DOHH2 (cell line): ENCODE measurements around the gene FHOD3.

Experiments used
- H3F3A ChIP-seq: fragments of 200-600 bp; sonication (generic), shearing (Covaris generic); 2 replicates; pipeline ENCODE4 v1.6.0; 2016; ENCODE audit warnings: antibody characterized with exemption, mild to moderate bottlenecking; ENCODE audit not compliant: control insufficient read depth, insufficient read depth
- H3K27ac ChIP-seq: fragments of 200-600 bp; sonication (generic); 2 replicates; pipeline ENCODE4 v1.5.1; 2014; ENCODE audit warnings: low read depth, mild to moderate bottlenecking, low read length, moderate library complexity
- H3K27me3 ChIP-seq: fragments of 200-600 bp; sonication (generic); 2 replicates; pipeline ENCODE4 v1.6.1; 2014; ENCODE audit warnings: mild to moderate bottlenecking, low read length, mixed read lengths; ENCODE audit not compliant: control insufficient read depth
- H3K36me3 ChIP-seq: fragments of 200-600 bp; sonication (generic); 2 replicates; pipeline ENCODE4 v1.6.1; 2014; ENCODE audit warnings: mild to moderate bottlenecking, low read length, moderate library complexity, mixed read lengths; ENCODE audit not compliant: control insufficient read depth
- H3K4me1 ChIP-seq: fragments of 200-600 bp; sonication (generic); 2 replicates; pipeline ENCODE4 v1.6.1; 2014; ENCODE audit warnings: mild to moderate bottlenecking, low read length, mixed read lengths; ENCODE audit not compliant: control insufficient read depth
- H3K4me2 ChIP-seq: fragments of 200-600 bp; sonication (generic); 2 replicates; pipeline ENCODE4 v1.6.0; 2014; ENCODE audit warnings: mild to moderate bottlenecking, low read length, moderate library complexity
- H3K4me3 ChIP-seq: fragments of 200-600 bp; sonication (generic); 2 replicates; pipeline ENCODE4 v1.5.1; 2014; ENCODE audit warnings: mild to moderate bottlenecking, low read length, mixed read lengths
- H3K79me2 ChIP-seq: fragments of 200-600 bp; sonication (generic); 2 replicates; pipeline ENCODE4 v1.6.1; 2014; ENCODE audit warnings: mild to moderate bottlenecking, low read length, mixed read lengths; ENCODE audit not compliant: control insufficient read depth
- H3K9me2 ChIP-seq: fragments of 200-600 bp; sonication (generic); replicated peaks from 2 replicates; pipeline ENCODE4 v1.6.1; 2014; ENCODE audit warnings: mild to moderate bottlenecking, low read length, mixed read lengths; ENCODE audit not compliant: control insufficient read depth
- H3K9me3 ChIP-seq: fragments of 200-600 bp; sonication (generic); 2 replicates; pipeline ENCODE4 v1.6.1; 2014; ENCODE audit warnings: antibody characterized with exemption, low read length, mixed read lengths; ENCODE audit not compliant: control insufficient read depth, insufficient read depth
- H4K20me1 ChIP-seq: fragments of 200-600 bp; sonication (generic); 2 replicates; pipeline ENCODE4 v1.6.0; 2014; ENCODE audit warnings: low read depth, mild to moderate bottlenecking, antibody characterized with exemption, low read length, moderate library complexity; ENCODE audit not compliant: control insufficient read depth, insufficient read depth
- EZH2phosphoT487 ChIP-seq: fragments of 200-600 bp; sonication (generic); IDR thresholded peaks from 2 replicates; pipeline ENCODE4 v1.6.1; 2017; ENCODE audit warnings: borderline replicate concordance, mild to moderate bottlenecking, antibody characterized with exemption, low read length, moderate library complexity, mixed read lengths
- TF ChIP-seq, protein P1 (sequence below): fragments of 200-600 bp; sonication (generic); IDR thresholded peaks from one replicate; pipeline ENCODE4 v1.5.1; 2014; ENCODE audit warnings: antibody characterized with exemption, mild to moderate bottlenecking, low read depth, low read length; ENCODE audit not compliant: poor library complexity, severe bottlenecking

FHOD3 gene

GRCh38 chr18:36635414-36636096 is 338.0 kb downstream of the FHOD3 start:
- Histone ChIP-seq H3K4me1 (peaks cover 8% of the 10 kb centered on the region), H3K9me2 (no peaks in the 10 kb centered on the region), H3K27ac (no peak overlapping the region), H3K9me3 (no peaks in the 10 kb centered on the region), H3K36me3 (no peaks in the 10 kb centered on the region), H3K79me2 (no peaks in the 10 kb centered on the region), H3K4me3 (no peak overlapping the region), H3K27me3 (no peaks in the 10 kb centered on the region), H4K20me1 (no peaks in the 10 kb centered on the region), H3F3A (no peaks in the 10 kb centered on the region), H3K4me2 (no peak overlapping the region)
- TF ChIP-seq, protein P1, sequence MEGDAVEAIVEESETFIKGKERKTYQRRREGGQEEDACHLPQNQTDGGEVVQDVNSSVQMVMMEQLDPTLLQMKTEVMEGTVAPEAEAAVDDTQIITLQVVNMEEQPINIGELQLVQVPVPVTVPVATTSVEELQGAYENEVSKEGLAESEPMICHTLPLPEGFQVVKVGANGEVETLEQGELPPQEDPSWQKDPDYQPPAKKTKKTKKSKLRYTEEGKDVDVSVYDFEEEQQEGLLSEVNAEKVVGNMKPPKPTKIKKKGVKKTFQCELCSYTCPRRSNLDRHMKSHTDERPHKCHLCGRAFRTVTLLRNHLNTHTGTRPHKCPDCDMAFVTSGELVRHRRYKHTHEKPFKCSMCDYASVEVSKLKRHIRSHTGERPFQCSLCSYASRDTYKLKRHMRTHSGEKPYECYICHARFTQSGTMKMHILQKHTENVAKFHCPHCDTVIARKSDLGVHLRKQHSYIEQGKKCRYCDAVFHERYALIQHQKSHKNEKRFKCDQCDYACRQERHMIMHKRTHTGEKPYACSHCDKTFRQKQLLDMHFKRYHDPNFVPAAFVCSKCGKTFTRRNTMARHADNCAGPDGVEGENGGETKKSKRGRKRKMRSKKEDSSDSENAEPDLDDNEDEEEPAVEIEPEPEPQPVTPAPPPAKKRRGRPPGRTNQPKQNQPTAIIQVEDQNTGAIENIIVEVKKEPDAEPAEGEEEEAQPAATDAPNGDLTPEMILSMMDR, result no peak
- no peak for TF ChIP-seq EZH2phosphoT487

GRCh38 chr18:36636237-36636817 is 338.8 kb downstream of the FHOD3 start:
- Histone ChIP-seq H3K9me2 (no peaks in the 10 kb centered on the region), H3F3A (no peaks in the 10 kb centered on the region), H3K27me3 (no peaks in the 10 kb centered on the region), H3K9me3 (no peaks in the 10 kb centered on the region), H3K79me2 (no peaks in the 10 kb centered on the region), H3K4me3 (no peak overlapping the region), H4K20me1 (no peaks in the 10 kb centered on the region), H3K4me1 (peaks cover 8% of the 10 kb centered on the region), H3K36me3 (no peaks in the 10 kb centered on the region), H3K27ac (no peak overlapping the region), H3K4me2 (no peak overlapping the region)
- TF ChIP-seq, protein P1, result no peak
- TF ChIP-seq EZH2phosphoT487, result no peak

DNA sequence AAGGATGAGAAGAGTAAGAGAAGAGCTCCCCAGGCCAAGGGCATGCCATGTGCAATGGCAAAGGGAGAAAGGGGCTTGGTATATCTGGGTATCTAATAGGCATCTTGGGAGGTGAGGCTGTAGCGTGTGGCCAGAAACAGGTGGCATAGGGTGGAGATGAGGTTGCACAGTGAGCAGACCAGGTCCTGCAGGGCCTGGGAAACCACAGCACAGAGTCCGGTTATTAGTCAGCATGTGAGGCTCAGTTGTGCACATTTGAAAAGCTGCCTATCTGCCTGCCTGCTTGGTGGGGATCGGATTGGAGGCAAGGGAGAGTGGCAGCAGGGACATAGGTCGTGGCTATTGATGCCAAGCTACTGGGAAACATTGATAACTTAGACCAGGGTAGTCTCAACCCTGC is 340.7 kb downstream of the FHOD3 start:
- Histone ChIP-seq H3K27ac (no peak overlapping the region), H3F3A (no peaks in the 10 kb centered on the region), H3K9me2 (no peaks in the 10 kb centered on the region), H3K4me1 (peaks cover 8% of the 10 kb centered on the region), H4K20me1 (no peaks in the 10 kb centered on the region), H3K9me3 (no peaks in the 10 kb centered on the region), H3K27me3 (no peaks in the 10 kb centered on the region), H3K79me2 (no peaks in the 10 kb centered on the region), H3K36me3 (no peaks in the 10 kb centered on the region), H3K4me3 (no peak overlapping the region), H3K4me2 (no peak overlapping the region)
- no peak for TF ChIP-seq EZH2phosphoT487
- TF ChIP-seq, protein P1, result no peak
